ENCODE data around the gene TYROBP.
"Not testable (repeated sequence)": the region's sequence is repeated elsewhere in the genome, so short reads cannot be mapped to it uniquely, and the experiment has no call there.

The TYROBP gene

DNA sequence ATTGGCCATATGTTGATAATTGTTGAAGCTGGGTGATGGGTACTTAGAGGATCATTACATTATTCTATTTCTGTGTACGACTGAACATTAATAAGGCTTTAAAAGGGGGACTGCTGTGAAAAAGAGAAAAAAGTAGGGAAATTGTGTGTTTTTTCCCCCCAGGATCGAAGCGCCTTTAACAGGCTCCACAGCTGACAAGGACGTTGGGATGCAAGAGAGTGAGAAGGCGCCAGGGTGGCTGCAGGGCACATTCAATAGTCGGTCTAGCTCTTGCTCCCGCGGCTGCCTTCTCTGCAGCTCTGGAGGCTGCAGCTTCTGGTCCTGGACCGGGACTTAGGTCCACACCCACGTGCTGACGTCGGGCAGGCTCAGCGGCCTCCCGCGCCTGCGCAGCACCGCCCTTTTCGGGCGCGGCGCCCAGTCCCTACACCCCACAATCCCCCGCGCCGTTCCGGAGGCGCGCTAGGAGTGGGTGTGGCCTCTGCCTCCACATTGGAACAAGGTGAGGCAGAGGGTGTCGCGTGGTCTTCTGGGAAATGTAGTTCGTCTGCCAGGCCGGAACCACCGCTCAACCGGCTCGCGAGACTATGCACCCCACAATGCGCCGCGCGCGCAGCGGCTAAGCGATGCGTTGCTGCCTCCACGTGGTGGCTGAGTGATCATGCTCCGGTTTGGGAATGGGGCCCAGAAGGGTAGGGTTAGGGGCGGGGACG is 23.2 kb upstream of the TYROBP start:
- DNase-seq = peak; percentile 99

GRCh38 chr19:35929876-35930275 is 21.8 kb upstream of the TYROBP start:
- DNase-seq = no peak

DNA sequence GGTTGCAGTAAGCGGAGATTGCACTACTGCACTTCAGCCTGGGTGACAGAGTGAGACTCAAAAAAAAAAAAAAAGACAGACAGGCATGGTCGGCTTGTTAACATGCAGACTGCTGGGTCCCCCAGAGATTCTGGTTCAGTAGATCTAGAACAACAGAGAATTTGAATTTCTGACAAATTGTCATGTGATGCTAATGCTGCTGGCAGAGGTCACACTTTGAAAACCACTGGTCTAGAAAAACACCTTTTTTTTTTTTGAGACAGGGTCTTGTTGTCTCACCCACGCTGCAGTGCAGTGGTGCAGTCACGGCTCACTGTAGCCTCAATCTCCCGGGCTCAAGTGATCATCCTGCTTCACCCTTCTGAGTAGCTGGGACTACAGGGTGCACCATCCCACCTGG is 20.4 kb upstream of the TYROBP start:
- DNase-seq = no peak

GRCh38 chr19:35925501-35925900 is 17.4 kb upstream of the TYROBP start:
- DNase-seq = no peak

GRCh38 chr19:35921012-35921411 is 12.9 kb upstream of the TYROBP start:
- no peak for DNase-seq

- DNase-seq = no peak
These were observed 11.2 kb upstream of the TYROBP start for GRCh38 chr19:35919306-35919705.

DNA sequence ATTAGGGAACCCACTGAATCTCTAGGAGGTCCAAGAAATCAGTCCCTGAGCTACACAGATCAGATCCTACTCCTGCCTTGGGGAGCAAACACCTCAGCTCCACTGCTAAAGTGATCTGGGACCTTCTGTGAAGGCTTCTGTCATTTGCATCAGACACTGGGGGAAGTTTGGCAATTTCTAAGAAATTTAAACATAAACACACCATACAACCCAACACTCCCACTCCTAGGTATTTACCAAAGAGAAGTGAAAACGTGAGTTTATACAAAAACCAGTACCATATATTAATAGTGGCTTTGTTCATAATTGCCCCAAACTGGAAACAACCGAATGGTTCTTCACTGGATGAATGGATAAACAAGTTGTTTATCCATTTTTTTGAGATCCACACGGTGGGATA is 7.3 kb upstream of the TYROBP start:
- DNase-seq = no peak

DNA sequence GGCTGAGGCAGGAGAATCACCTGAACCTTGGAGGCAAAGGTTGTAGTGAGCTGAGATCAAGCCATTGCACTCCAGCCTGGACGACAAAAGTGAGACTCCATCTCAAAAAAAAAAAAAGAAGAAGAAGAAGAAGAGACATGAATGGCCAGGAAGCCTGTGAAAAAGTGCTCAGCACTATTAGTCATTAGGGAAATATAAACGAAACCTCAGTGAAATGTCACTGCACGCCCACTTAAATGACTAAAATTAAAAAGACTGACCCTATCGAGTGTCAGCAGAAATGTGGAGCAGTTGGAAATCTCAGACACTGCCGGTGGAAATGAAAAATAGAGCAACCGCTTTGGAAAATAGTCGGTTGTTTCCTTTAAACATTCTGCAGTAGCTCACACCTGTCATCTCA is 5.5 kb upstream of the TYROBP start:
- DNase-seq = no peak

- DNase-seq = no peak
These were observed 3.7 kb upstream of the TYROBP start for GRCh38 chr19:35911790-35912189.

DNA sequence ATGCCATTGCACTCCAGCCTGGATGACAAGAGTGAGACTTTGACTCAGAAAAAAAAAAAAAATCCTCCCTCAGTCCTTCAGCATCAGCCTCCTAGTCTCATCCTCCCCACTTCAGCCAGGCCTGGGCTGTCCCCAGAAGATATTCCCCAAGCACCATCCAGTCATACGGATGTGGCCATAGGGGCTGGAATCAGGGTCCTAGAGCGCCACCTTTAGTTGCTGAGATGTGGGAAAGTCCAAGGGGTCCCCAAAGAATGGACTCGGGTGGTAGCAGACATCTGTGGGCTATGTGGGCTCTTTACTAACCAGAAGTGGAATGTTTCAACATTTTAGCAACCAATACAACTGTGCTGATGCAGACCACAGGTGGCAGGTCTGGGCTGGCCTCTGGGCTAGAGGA is 3.1 kb upstream of the TYROBP start:
- no peak for DNase-seq

- DNase-seq = not testable (repeated sequence)
These were observed 2.3 kb upstream of the TYROBP start for GRCh38 chr19:35910355-35910754.

- DNase-seq = no peak
These were observed 1.6 kb upstream of the TYROBP start for GRCh38 chr19:35909684-35910035.

- DNase-seq = no peak
These were observed 1.0 kb upstream of the TYROBP start for GRCh38 chr19:35908973-35909683.

- DNase-seq = no peak
These were observed 734 bp downstream of the TYROBP start for GRCh38 chr19:35907377-35907745.

DNA sequence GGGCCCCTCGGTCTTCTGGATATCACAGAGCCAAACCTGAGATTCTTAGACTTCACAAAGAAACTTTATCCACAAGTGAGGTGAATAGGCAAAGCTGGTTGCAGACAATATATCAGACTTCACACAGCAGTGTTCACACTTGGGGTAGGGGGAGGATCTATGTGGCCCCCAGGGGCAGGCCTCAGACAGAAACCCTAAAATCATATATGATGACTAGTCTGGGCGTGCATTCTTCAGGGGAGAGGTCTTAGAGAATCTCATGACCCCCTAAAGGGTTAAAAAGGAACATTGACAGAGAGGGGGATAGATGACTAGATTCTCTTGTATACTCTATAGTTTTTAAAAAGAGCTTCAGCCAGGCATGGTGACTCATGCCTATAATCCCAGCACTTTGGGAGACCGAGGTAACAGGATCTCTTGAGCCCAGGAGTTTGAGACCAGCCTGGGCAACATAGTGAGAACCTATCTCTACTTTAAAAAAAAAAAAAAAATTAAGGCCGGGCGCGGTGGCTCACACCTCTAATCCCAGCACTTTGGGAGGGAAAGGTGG is 2.8 kb downstream of the TYROBP start:
- peak; percentile 26 for DNase-seq

- no peak for DNase-seq
These were observed 3.6 kb downstream of the TYROBP start for GRCh38 chr19:35904311-35905068.

DNA sequence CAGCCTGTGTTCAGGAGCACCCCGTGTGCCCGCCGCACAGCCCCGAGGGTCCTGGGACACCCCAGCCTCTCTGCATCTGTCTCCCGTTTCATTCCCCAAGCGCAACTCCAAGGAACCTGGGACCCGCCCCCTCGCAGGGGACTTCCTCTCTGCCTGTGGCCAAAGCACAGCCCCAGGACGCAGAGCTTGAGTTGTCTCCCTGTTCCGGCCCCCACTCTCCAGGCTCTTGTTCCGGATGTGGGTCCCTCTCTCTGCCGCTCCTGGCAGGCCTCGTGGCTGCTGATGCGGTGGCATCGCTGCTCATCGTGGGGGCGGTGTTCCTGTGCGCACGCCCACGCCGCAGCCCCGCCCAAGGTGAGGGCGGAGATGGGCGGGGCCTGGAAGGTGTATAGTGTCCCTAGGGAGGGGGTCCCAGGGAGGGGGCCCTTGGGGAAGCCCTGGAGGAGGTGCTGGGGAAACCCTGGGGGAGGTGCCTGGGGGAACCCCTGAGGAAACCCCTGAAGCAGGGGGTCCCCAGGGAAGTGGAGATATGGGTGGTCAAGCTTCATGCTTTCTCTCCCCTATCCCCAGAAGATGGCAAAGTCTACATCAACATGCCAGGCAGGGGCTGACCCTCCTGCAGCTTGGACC is 4.4 kb downstream of the TYROBP start:
- DNase-seq = peak; percentile 81

DNA sequence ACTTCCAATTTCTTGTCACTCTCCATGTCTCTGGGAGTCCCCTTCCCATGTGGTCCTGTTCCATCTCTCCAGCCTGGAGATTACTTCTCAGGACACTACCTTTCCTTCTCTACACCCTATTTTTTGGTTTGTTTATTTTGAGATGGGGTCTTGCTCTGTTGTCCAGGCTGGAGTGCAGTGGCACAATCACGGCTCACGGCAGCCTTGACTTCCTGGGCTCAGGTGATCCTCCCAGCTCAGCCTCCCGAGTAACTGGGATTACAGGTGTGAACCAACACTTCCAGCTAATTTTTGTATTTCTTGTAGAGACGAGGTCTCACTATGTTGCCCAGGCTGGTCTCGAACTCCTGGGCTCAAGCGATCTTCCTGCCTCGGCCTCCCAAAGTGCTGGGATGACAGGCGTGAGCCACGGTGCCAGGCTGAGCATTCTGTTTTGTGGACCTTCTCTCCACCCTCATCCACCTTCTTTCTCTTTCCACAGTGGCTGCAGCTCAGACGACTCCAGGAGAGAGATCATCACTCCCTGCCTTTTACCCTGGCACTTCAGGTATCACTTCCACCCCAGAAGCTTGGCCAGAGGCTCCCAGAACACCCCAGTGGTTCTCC is 5.1 kb downstream of the TYROBP start:
- no peak for DNase-seq

- DNase-seq = peak; percentile 57
These were observed 6.0 kb downstream of the TYROBP start, which contains the start of gene HCST for GRCh38 chr19:35901854-35902661. Gene HCST, plus strand, starts transcription at chr19:35902529. Its CDS starts 65 bp downstream, at chr19:35902594.

DNA sequence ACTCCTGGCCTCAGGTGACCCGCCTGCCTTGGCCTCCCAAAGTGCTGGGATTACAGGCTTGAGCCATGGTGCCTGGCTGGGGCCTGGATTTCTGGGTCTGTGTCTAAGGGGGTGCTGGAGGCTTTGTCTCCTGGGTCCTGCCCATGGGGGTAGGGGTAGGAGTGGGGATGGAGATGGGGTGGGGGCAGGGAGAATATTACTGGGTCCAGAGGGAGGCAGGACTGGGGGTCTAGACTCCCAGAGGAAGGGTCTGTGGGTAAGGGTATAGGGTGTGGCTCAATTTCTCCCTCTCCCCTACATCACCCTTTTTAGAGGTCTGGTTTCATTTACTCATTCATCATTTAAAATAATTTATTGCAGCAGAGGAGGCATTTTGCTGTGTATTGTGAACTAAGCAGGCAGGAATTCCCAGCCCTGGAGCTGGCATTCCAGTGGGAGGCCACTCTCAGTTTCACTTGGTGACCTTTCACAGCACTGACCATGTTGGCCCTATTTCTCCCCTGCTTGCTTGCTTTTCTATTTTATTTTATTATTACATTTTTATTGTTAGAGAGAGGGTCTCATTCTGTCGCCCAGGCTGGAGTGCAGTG is 6.9 kb downstream of the TYROBP start:
- DNase-seq = peak; percentile 63

DNA sequence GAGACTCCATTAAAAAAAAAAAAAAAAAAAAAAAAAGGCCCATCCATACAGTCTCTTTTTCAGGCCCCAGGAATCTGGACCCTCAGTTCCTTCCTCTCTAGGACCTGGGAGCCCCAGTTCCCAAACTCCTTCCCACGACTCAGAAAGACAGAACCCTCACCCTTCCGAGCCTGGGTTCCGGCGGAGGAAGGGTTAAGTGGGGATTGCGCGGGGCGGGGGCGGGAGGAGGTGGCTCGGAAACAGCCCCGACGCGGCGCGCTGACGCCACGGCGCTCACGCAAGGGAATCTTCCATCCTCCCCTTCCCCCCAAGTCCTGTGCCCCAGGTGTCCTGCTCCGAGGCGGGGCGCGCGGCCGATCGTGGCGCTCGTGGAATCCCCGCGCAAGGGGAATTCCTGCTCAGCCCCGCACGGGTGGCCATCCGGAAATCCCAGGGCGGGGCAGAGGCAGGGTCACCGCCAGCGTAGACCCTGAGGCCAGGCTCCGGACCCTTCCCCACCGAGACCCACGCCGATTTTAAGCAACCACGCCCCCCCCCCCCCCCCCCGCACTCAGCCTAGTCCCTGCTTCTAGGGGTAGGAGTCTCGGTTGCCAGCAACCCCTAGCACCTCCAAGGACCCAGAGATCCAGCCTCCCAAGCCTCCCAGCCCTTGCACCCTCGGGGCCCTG is 8.4 kb downstream of the TYROBP start:
- peak; percentile 80 for DNase-seq

Measured in fibroblast of skin of right biceps (primary cell).